Activated naive CD4-positive, alpha-beta T cell treated with anti-CD3 and anti-CD28 coated beads, Interleukin-2, amount 50 U/mL, for 16 hours (primary cell): ENCODE data around the gene HSPA12B.

Experiments
- DNase-seq: peaks from one replicate; pipeline ENCODE4 v3.0.0-alpha.2; 2020

The HSPA12B gene

DNA sequence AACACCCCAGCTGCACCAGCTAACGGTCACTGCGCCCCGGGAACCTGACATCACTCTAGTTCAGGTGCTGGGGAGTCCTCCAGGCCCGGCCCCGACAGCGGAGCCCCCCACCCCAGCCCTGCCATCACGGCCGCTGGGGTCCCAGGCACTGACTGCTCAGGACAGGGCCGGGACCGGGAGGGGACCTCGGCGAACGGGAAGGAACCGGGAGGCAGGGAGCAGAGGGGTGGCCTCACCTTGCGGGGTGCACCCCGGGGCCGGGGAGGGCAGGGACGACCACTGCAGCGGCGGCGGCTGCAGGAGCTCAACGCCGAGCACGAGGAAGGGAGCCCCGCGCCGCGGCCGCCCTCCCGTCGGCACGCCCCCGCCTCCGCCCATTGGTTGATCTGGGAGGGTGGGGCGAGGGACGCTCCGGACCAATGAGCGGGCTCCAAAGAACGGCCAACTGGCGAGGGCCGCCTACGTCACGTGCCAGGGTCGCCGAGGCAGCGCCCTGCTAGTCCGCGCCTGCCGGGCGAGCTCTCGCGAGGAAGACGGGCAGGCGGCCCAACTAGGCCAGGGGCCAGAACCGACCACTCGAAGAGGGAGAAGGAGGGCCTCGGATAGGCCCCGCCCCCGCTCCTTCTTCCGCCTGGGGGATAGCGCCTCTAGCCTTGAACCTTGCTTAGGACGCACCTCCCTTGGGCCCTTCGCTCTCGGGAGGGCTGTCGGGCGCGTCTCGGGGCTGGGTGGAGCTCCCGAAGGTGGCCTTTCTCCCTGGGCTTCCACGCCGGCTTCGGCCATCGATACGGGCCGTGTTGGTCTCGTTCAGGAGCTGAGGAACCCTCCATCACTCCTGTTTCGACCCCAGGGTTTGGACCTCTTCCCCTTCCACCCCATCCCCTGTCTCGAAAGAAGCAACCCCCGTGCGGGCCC, 35.2 kb downstream of the HSPA12B start, which contains the start of gene ADISSP:
TSS of gene ADISSP (minus strand) at position 327 of the 915 bp plus-strand sequence. CDS start 7,653 bp downstream, outside the sequence.
- DNase-seq = peak; percentile 98

DNA sequence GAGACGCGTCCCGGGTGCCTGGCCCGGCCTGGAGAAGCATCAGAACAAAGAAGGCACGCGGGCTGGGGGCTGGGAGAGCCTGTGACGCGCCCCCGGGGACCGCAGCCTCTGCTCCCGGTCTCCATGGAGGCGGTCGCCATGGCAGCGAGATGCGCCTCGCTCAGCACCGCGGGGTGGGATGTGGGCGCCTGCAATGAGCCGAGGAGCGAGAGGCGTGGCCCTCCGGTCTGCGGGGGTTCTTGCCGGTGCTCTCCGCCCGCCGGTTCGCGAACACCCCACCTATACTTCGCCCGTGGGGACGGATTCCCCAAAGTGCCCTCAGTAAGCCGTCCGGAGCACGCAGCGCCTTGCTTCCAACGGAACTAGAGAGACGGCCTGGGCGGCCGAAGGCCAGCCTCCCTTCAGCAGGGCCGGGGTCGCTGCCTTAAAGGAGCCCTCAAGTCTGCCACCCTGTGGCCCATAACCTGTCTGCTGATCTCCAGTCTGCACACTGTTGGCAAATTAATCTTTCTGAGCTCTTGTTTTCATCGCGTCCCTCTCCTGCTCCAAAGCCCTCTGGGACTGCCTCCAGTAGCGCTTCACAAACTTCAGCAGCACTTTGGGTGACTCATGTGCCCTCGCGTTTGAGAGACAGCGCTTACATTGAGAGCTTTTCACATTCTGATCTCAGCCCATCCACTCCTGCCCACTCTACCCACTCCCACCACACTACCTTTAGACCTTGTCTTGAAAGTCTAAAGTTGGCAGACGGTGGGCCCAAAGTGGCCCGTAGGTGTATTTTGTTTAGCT, 36.1 kb downstream of the HSPA12B start:
- DNase-seq = peak; percentile 84

DNA sequence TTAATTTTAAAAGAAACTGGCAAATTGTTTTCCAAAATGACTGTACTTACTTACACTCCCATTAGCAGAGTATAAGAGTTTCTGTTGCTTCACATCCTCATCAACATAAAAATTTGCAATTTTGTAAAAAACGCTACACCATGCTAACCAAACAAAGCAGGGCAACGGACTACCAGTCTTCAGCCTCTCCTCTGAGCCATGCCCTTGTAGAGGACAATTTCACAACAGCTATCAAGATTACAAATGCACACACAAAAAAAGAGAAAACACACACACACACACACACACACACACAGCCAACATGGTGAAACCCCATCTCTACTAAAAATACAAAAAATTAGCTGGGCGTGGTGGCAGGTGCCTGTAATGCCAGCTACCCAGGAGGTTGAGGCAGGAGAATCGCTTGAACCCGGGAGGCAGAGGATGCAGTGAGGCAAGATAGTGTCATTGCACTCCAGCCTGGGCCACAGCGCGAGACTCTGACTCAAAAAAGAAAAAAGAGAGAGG, 39.1 kb downstream of the HSPA12B start:
- DNase-seq = no peak

DNA sequence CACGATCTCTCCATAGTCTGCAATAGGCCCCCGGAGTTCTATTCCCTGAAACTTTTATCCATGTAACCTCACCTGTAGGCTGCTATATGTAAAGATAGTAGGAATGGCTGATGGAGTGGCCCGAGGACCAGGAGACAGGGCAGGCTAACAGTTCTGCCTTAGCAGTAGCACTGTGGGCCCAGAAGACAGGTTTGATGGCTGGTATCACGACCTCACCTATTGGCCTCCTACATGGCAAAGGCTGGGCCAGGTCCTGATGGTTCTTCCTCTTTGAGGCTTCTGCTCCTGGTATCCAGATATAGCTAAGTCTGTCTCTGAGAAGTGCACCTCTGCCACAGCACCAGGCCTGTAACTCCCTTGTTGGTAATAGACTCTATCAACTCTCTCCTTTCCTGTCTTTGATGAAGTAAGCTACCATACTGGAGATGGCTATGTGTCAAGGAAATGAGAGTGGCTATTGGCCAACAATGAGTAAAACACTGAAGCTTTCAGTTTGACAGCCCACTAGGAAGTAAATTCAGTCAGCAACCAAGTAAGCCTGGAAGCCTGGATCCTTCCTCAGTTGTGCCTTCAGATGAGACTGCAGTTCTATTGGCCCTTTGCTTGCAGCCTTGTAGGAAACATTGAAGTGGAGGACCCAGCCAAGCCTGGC, 43.1 kb downstream of the HSPA12B start:
- no peak for DNase-seq

DNA sequence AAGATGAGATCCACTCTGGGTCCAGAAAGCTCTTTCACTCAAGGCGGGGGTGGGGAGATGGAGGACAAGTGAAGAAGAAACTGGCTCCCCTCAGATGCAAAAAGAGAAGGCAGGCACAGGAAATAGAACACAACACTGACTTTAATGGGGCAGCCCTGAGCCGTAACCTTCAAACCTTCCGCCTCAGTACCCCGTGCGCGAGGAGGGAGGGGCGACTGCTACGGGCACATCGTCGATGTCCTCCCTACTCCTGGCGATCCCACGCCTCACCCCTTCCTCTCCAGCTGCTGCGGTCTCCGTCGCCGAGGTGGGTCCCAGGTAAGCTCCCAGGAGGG, 44.9 kb downstream of the HSPA12B start:
- no peak for DNase-seq

DNA sequence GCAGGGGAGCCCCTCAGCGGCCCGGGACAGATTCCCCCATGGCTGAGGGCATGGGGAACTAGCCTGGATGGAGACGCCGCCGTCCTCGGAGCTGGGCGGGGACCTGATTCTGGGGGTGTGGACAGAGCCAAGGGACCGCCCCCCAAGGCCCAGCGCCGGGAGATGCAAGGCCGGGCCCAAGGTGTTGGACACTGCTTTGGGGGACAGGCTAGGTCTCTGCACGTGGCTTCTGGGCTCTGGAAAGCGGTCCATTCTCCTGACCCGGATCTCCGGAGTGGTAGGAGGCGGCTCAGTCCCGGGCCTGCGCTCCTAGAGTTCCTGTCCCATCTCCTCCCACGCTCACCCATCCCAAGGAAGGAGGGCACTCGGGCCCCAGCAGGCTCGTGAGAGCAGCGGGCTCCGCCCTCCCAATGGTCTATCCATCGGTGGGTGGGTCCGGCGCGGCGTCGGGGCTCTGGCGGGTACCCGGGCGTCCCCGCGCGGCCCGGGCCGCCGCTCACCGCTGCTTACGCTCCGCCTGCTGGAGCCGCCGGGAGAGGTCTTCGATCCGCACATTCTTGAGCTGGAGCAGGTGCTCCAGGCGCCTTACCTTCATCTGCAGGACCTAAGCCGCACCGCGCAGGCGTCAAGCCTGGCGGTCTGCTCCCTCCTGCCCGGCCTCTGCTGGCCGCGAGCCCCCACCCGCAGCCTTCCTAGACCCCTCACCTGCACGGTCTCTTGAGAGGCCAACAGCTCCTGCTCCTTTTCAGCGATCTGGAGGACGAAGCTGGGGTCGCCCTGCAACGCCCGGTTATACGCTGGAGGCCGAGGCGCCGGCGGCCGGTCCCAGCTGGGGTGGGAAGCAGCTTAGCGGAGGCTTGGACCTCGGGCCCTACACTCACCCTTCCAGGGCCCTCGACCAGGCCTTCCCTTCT, 45.5 kb downstream of the HSPA12B start:
- no peak for DNase-seq

DNA sequence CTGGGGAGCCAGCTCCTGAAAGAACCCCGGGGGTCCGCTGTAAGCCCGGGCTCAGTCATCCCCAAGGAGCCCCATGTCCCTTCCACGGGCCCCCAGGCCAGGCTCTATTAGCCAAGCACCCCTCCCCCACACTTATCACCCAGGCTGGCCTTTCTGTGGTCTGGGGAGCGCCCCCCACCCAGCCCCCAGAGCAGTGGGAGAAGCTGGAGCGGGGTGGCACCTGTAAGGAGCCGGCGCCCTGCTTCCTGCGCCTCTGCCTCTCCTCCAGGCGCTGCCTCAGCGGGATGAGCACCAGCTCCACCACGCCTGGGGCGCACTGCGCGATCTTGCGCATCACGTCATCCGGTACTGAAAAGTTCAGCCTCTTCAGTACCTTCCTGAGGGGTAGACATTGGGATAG, 46.5 kb downstream of the HSPA12B start:
- DNase-seq = no peak

DNA sequence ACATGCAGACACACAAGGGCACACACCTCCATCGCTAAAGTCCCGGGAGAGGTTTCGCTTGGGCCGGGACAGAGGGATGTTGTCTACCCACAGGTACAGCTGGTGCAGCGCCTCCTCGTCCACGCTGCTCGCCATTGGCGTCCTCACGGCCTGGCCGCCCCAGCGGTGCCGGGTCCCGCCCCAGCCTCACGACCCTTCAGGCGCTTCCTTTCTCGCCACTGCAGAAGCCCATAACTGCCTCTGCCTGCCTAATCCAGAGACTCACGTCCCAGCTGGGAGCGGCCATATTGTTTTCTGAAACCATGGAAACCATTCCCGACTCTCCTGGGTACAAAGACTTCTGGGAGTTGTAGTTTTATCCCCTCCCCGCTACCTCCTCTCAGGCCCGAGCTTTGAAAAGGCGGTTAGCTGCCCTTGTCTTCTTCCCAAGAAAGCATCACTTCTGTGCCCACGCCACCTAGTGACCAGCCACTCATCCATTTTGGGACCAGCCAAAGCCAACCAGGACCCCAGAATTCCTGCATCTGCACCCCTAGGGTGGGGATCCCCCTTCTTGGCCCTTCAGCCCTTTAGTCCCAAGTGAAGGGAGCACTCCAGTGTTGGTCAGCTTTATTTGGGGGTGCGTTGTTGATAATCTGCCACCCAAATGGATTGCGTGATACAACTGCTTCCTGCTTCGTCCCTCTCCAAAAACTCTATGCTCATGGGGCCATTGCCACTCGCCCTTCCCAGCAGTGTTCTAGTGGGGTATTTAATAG, 48.8 kb downstream of the HSPA12B start, which contains the start of gene SPEF1:
TSS of gene SPEF1 (minus strand) at position 296 of the 758 bp plus-strand sequence. CDS start at position 135, 161 bp downstream.
- no peak for DNase-seq

DNA sequence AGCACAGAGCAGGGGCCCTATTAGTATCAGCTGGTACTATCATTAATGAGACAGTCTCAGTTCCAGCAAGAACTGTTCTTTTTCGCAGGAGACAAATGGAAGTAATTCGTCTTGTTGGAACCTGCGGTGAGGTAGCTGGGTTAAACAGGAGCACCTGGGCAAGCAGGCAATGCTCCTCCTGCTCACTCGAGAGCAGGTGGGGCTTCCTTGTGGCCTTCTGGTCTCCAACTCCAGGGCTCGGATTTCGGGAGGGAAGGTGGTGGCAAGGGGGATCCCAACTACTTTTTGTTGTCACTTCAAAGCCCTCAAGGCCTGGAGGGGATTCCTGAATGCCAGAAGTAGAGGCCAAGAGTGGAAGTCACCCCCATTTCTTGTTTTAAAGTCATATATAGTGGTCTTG, 50.1 kb downstream of the HSPA12B start:
- no peak for DNase-seq

DNA sequence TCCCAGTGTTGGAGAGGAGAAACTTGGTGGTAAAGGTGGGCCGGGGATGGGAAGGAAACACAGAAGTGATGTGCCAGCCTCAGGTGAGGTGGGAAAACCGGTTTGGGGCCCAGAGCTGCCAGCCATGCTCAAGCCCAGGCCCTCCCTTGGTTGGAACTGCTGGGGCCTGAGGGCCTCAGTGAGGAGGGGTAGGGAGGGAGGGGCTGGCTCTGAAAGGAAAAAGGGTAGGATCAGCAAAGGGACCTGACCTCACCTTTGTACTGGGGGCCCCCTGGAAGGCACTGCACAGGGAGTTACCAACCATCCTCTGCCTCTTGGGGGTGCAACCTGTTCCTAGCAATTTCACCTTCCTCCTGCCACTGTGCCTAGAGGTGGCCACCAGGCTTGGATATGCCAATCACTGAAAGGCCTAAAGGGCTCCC, 50.6 kb downstream of the HSPA12B start:
- DNase-seq = no peak

DNA sequence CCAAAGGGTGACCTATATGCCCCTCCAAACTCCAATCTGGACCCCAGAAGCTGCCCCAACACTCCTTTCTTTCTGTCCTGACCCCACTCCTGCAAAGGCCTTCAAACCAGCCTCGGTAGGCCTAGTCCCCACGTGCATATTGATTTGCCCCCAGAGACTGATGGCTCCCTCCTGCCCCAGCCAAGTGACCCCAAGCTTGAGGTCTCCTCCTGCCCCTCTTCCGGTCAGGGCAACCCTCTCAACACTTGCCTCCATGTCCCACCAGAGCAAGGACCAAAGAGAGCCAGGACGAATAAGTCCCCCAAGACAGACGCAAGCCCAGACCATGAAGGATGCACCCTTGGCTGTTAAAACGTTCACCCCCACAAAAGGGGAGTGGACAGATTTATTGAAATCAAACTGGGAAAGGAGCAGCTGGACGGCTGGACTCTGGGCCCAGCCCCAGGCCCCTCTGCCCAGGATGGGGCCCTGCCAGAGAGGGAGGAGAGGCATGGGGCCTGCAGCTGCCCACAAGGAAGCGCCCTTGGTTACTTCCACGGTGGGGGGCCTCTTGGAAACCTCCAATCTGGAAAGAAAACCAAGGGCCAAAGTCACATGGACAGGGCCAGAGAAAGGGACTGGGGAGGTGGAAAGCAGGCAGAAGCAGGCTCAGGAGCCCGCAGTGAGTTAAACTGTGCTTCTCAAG, 51.2 kb downstream of the HSPA12B start:
- no peak for DNase-seq

DNA sequence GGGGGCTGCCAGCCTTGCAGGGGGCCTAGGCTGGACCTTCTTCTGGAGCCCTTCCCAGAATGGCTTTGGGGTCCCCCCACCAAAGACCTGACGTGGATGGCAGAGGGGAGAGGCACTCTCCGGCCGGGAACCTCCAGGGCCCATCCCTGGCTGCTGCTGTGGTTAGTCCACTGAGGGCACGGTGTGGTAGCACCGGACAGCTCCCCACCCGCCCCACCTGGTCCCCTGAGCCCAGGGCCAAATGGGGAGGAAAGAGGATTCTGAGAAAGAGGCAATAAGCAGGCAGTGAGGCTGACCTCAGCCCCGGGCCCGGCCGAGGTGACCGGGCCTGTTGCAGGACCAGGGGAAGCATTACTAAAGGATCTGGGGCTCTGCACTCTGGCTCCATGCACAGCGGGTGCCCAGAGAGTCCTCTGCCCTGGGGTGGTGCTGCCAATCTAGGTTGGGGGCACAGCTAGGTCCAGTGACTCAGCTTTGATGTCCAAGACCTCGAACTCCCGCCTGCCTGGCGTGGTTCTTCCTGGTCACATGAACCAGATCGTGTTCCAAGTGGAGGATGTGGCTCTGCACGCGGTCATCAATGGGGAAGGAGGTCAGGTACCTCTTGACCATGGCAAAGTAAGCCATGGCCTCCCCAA, 51.9 kb downstream of the HSPA12B start:
- DNase-seq = no peak

DNA sequence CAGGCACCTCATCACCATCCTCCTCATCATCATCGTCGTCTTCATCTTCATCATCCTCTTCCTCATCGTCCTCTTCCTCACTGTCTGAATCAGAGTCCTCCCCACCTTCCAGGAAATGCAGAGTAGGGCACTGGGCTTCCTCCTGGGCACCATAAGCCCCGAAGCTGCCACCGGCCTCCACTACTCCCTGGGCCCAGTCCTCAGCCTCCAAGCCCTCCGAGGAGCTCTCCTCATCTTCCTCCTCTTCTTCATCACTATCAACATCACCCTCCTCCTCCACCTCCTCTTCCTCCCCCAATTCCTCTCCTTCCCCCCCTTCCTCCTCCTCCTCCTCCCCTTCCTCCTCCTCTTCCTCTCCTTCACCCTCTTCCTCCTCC, 52.4 kb downstream of the HSPA12B start:
- DNase-seq = no peak

DNA sequence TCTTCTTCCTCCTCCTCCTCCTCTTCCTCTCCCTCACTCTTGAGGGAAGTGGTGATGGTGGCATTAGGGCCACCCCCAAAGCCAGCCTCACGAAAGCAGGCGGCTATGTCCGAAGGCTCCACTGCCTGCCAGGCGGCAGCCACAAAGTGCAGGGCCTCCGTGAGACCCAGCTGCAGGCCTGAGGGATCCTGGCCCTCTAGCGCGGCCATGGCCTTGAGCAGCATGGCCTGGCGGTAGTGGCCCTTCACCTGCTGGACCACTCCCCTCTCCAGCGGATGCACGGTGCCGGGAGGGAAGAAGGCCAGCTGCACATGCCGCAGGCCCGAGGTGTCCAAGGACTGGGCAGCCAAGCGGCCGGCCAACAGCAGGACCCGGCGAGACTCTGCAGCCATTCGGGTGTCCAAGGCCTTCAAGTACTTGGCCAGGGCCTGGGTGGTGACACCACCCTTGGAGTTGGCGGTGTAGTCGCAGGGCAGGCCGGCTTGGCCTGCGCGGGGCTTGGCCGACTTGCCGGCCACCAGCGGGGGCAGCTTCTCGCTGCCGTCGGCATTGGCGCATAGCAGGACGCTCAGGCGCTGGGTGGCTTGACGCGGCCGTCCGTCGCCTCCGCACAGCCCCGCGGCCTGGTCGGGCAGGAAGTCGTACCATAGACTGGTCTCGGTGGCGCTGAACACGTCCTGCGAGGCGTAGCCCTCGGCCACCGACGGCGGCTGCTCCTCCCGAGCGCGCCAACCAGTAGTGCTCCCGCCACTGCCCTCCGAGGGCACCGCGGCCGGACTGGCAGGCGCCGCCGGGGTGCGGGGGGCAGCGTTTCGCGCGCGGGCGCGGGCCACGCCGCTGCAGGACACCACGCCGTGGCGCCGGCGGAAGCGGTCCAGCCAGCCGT, 53.0 kb downstream of the HSPA12B start:
- no peak for DNase-seq

DNA sequence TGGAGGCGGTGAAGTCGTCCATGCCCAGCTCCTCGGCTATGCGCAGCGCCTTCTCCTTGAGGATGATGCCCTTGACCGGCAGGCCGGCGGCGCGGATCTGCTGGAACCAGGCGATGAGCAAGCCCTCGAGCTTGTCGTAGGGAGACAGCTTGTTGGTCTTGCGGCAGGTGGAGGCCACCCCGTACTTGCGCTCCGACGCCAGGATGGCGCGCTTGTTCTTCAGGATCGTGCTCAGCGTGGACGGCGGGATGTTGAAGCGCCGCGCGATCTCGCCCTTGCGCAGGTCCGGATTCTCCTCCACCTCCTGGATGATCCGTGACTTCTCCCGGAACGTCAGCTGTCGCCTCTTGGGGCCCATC, 53.6 kb downstream of the HSPA12B start:
- peak; percentile 47 for DNase-seq

DNA sequence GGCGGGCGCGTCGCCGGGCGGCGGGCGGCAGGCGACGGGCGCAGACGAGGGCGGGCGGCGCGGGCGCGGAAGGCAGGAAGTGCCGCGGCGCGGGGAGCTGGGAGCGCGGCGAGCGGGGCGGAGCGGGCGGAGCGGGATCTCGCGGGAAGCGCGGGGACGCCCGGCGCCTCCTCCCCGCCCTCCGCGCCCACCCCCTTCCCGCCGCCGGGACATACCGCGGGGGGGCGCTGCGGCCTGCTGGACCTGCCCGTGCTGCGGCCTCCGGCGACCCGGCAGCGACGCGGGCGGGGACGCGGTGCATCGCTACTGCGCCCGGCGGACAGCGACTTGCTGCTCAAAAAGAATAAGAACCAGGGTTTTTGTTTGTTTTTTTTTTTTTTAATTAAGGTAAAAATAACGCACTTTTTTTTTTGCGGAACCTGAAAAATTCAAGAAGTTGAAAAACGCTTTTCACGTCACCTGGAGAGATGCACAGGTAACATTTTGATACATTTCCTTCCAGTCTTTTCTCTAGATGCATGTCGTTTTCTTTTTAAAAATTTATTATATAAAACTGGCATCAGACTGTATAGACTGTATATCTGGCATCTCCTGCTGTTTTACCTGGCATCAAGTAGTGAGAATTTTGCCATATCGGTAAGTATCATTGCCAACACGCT, 54.3 kb downstream of the HSPA12B start, which contains the start of gene CENPB:
TSS of gene CENPB (minus strand) at position 76 of the 659 bp plus-strand sequence. CDS start 257 bp downstream, outside the sequence.
- DNase-seq = peak; percentile 91

DNA sequence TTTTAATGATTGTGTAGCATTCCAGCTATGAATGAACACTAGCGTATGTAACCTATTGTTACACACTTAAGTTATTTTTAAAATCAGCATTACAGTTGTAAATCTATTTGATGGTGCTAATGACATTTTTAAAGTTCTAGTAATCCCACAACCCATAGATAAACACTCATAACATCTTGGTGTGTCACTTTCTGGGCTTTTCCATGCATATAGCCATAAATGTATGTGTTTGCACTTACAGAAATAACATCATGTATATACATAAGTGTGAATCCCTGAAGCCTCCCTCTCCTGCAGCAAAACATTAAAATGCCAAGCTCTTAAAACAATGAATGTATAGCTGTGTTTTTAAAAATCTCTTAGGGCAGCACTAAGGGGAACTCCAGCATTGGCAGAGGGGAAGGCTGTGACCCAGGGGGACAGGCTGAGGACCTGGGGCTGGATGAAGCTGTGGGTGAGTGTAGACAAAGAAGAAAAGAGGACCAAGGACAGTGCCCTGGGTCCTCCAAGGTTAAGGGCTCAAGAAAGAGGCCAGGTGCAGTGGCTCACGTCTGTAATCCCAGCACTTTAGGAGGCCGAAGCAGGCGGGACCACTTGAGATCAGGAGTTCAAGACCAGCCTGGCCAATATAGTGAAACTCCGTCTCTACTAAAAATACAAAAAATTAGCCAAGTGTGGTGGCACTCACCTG, 55.0 kb downstream of the HSPA12B start:
- DNase-seq = no peak

DNA sequence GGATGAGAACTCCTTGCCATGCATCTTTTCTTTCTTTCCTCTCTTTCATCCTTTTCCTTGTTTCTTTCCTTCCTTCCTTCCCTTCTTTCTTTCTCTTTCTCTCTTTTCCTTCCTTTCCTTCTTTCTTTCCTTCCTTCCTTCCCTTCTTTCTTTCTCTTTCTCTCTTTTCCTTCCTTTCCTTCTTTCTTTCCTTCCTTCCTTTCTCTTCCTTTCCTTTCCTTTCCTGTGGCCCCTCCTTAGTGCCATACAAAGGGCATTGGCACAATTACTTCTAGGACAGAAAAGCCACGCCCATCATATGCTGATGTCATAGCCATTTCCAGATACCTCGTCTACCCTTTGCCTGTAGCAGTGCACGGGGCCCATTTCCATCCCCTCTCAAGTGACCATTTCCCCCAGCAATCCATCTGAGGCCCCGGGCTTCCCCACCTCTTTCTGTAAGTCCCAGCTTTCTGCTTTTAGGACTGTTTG, 56.2 kb downstream of the HSPA12B start:
- DNase-seq = no peak
